Endothelial cell (in vitro differentiated cells): Measurements from ENCODE around the gene GNAT1. TPM values are rescaled to one million over a fixed set of nuclear protein-coding genes. Genes with fewer than 3 reads are reported as not detected.
A peak's percentile ranks its signal among the peaks of the same experiment; 100 is the strongest.

Experiments
- DNase-seq: peaks from one replicate; pipeline ENCODE4 v3.0.0; 2021; ENCODE audit warnings: low spot score
- H3K27ac Mint-ChIP-seq: one replicate; pipeline ENCODE4 v1.8.0; 2021; ENCODE audit warnings: mixed read lengths, inconsistent platforms; ENCODE audit not compliant: unreplicated experiment
- H3K27me3 Mint-ChIP-seq: one replicate; pipeline ENCODE4 v1.8.0; 2021; ENCODE audit warnings: mild to moderate bottlenecking, moderate library complexity, mixed read lengths, inconsistent platforms; ENCODE audit not compliant: unreplicated experiment
- H3K36me3 Mint-ChIP-seq: one replicate; pipeline ENCODE4 v1.8.0; 2021; ENCODE audit warnings: mild to moderate bottlenecking, low read depth, mixed read lengths, inconsistent platforms; ENCODE audit not compliant: unreplicated experiment
- H3K4me1 Mint-ChIP-seq: one replicate; pipeline ENCODE4 v1.8.0; 2021; ENCODE audit warnings: mild to moderate bottlenecking, mixed read lengths, inconsistent platforms; ENCODE audit not compliant: unreplicated experiment
- H3K4me3 Mint-ChIP-seq: one replicate; pipeline ENCODE4 v1.8.0; 2021; ENCODE audit warnings: mild to moderate bottlenecking, mixed read lengths, inconsistent platforms; ENCODE audit not compliant: unreplicated experiment
- H3K9me3 Mint-ChIP-seq: one replicate; pipeline ENCODE4 v1.8.0; 2021; ENCODE audit warnings: mixed read lengths, inconsistent platforms; ENCODE audit not compliant: unreplicated experiment
- total RNA-seq: library from RNA; stranded (reverse); fragmentation: NEBNext Ultra II Directional; extraction: Animal tissue kit (Norgen Biotek cat#: 25700); gene quantifications from one replicate; pipeline ENCODE4 v1.2.1, GENCODE V29; 2021; ENCODE audit not compliant: unreplicated experiment
- TF ChIP-seq, protein P1 (sequence below): fragments of 200-600 bp; sonication (generic); IDR thresholded peaks from one replicate; pipeline ENCODE4 v1.5.0; 2021; ENCODE audit warnings: antibody characterized with exemption; ENCODE audit not compliant: unreplicated experiment

The GNAT1 gene
- total RNA-seq, 1 donor from 2014 or later, result 0.59 TPM

GRCh38 chr3:50194903-50195500, 3.6 kb downstream of the GNAT1 start:
- DNase-seq, result no peak
- Mint-ChIP-seq H3K4me3 (no peak overlapping the region), H3K9me3 (no peaks in the 10 kb centered on the region)

DNA sequence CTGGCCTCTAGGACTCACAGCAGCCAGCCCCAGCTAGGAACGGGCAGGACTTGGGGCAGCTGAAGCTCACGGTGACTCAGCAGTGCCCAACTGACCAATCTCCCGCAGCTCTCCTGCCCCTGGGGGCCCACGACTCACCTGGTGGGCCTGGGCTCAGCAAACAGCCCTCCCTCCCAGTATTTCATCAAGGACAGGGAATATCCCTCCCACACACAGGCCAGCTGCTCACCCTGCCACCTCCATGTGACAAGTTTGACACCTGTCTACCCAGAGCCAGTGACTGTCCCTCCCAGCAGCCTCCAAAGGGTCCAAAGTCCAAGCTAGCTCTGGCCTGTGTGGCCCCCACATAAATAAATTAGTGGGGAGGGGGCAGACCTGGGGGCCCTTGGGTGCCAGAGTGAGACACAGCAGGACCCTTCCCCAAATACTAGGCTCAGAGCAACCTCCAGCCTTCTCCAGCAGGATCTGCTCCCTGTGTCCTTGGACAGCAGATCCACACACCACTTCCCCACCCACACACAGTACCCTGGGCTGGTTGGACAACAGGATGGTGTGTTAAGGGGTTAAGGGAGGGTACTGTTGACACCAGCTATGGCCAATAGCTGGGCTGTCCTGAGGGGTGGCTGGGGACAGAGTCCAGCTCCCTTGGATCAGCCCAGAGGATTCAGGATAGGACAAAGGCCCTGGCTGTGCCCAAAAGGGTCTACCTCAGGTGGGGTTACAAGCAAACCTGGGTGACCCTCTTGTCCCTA, 4.3 kb downstream of the GNAT1 start:
- H3K4me3 Mint-ChIP-seq, result no peak overlapping the region
- TF ChIP-seq, protein P1, sequence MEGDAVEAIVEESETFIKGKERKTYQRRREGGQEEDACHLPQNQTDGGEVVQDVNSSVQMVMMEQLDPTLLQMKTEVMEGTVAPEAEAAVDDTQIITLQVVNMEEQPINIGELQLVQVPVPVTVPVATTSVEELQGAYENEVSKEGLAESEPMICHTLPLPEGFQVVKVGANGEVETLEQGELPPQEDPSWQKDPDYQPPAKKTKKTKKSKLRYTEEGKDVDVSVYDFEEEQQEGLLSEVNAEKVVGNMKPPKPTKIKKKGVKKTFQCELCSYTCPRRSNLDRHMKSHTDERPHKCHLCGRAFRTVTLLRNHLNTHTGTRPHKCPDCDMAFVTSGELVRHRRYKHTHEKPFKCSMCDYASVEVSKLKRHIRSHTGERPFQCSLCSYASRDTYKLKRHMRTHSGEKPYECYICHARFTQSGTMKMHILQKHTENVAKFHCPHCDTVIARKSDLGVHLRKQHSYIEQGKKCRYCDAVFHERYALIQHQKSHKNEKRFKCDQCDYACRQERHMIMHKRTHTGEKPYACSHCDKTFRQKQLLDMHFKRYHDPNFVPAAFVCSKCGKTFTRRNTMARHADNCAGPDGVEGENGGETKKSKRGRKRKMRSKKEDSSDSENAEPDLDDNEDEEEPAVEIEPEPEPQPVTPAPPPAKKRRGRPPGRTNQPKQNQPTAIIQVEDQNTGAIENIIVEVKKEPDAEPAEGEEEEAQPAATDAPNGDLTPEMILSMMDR, result no peak
- no peak overlapping the region for H3K27ac Mint-ChIP-seq
- no peaks in the 10 kb centered on the region for H3K36me3 Mint-ChIP-seq
- H3K9me3 Mint-ChIP-seq, result no peaks in the 10 kb centered on the region
- no peak for DNase-seq
- H3K27me3 Mint-ChIP-seq, result peaks cover 10% of the 10 kb centered on the region
- H3K4me1 Mint-ChIP-seq, result no peaks in the 10 kb centered on the region

More at GRCh38 chr3:50194903-50195500, 3.6 kb downstream of the GNAT1 start:
- Mint-ChIP-seq H3K27ac (no peak overlapping the region), H3K27me3 (peaks cover 10% of the 10 kb centered on the region), H3K36me3 (no peaks in the 10 kb centered on the region), H3K4me1 (no peaks in the 10 kb centered on the region)
- TF ChIP-seq, protein P1, result peak; percentile 13

- TF ChIP-seq, protein P1, result no peak
- no peak overlapping the region for H3K27ac Mint-ChIP-seq
- H3K4me1 Mint-ChIP-seq, result no peaks in the 10 kb centered on the region
These were observed 4.9 kb downstream of the GNAT1 start for GRCh38 chr3:50196253-50196801.

GRCh38 chr3:50201573-50202315, 10.3 kb downstream of the GNAT1 start:
- no peak overlapping the region for H3K4me3 Mint-ChIP-seq
- H3K4me1 Mint-ChIP-seq, result no peaks in the 10 kb centered on the region
- no peak for DNase-seq
- peaks cover 14% of the 10 kb centered on the region for H3K27me3 Mint-ChIP-seq
- H3K9me3 Mint-ChIP-seq, result no peaks in the 10 kb centered on the region
- no peak overlapping the region for H3K27ac Mint-ChIP-seq
- no peaks in the 10 kb centered on the region for H3K36me3 Mint-ChIP-seq
- TF ChIP-seq, protein P1, result no peak

More at GRCh38 chr3:50196253-50196801, 4.9 kb downstream of the GNAT1 start:
- Mint-ChIP-seq H3K27me3 (peaks cover 13% of the 10 kb centered on the region), H3K4me3 (no peak overlapping the region), H3K36me3 (no peaks in the 10 kb centered on the region), H3K9me3 (no peaks in the 10 kb centered on the region)
- DNase-seq, result no peak
